K562 (cell line): ENCODE data around the gene SDCBP2. TPM values are rescaled to one million over a fixed set of nuclear protein-coding genes. Genes with fewer than 3 reads are reported as not detected.

Experiments used
- ATAC-seq: fragments of 200-7000 bp; cut with Tn5 transposase; 3 replicates; pipeline ENCODE4 v1.9.1; 2020; ENCODE audit warnings: moderate library complexity
- BruUV-seq: library from RNA; stranded (reverse); fragments of 400-500 nt; replicated peaks from 2 replicates; lab custom pipeline; 2021; lab: Mats Ljungman, UMichigan
- CTCF ChIA-PET: fragments of 300-600 bp; formaldehyde crosslinking; extraction: SDS; loops from one replicate; lab custom pipeline; 2021; ENCODE audit warnings: low intra/inter-chr PET ratio; lab: Yijun Ruan, JAX
- POLR2A ChIA-PET: fragments of 300-600, 350-650 bp; sonication (Branson Sonifier 250); formaldehyde crosslinking; extraction: SDS; loops from one replicate; lab custom pipeline; 2021; ENCODE audit warnings: antibody characterized with exemption, inconsistent platforms; lab: Yijun Ruan, JAX
- DNase-seq, 4 experiments: peaks; one replicate each; pipeline versions ENCODE4 v3.0.0 to v3.0.0-alpha.2; 2011 to 2018; ENCODE audit warnings: low spot score in 3 of 4, mixed read lengths in 3 of 4; ENCODE audit errors: extremely low read depth in 1 of 4
- FAIRE-seq: peaks from 2 replicates; lab custom pipeline; 2011; peaks lifted over from hg19 to GRCh38; lab: Jason Lieb, UNC
- H2AFZ ChIP-seq: 2 replicates; pipeline ENCODE4 v1.6.0; 2011; ENCODE audit warnings: low read depth, low read length, control low read depth, inconsistent platforms
- H3K27ac ChIP-seq: fragments of 200-600 bp; 3 replicates; pipeline ENCODE4 v1.8.0; 2011; ENCODE audit warnings: low read depth, mild to moderate bottlenecking, control low read depth, inconsistent platforms, low read length, moderate library complexity, mixed read lengths; ENCODE audit errors: extremely low read depth
- H3K27me3 ChIP-seq, 2 experiments: fragments of 300-600 bp in 1 of 2; 2 replicates in 1 of 2; 3 replicates in 1 of 2; pipeline versions ENCODE4 v1.6.0 to v1.8.0; 2011; ENCODE audit warnings: inconsistent platforms in 2 of 2, low read length in 2 of 2, mild to moderate bottlenecking in 1 of 2, mixed read lengths in 1 of 2, moderate library complexity in 1 of 2; ENCODE audit not compliant: control insufficient read depth in 2 of 2, insufficient read depth in 2 of 2
- H3K36me3 ChIP-seq: fragments of 300-600 bp; 3 replicates; pipeline ENCODE4 v1.8.0; 2011; ENCODE audit warnings: mild to moderate bottlenecking, low read length, inconsistent platforms; ENCODE audit not compliant: control insufficient read depth, insufficient read depth
- H3K4me1 ChIP-seq, 2 experiments: fragments of 200-600 bp in 1 of 2; replicated peaks in 1 of 2; 2 replicates in 1 of 2; 3 replicates in 1 of 2; pipeline versions ENCODE4 v1.5.1 to v1.8.0; 2011; ENCODE audit warnings: inconsistent platforms in 2 of 2, low read length in 2 of 2, mild to moderate bottlenecking in 1 of 2, mixed read lengths in 1 of 2, moderate library complexity in 1 of 2; ENCODE audit not compliant: control insufficient read depth in 2 of 2, insufficient read depth in 2 of 2
- H3K4me2 ChIP-seq: 2 replicates; pipeline ENCODE4 v1.6.1; 2011; ENCODE audit warnings: low read length, control low read depth, inconsistent platforms, mixed read lengths; ENCODE audit not compliant: insufficient read depth
- H3K4me3 ChIP-seq: fragments of 200-600 bp; sonication (generic), shearing (Covaris generic); 2 replicates; pipeline ENCODE4 v1.5.1; 2016; ENCODE audit warnings: control low read depth, inconsistent platforms
- H3K79me2 ChIP-seq: fragments of 200-600 bp; 3 replicates; pipeline ENCODE4 v1.8.0; 2011; ENCODE audit warnings: low read length, inconsistent platforms; ENCODE audit not compliant: control insufficient read depth, insufficient read depth
- H3K9ac ChIP-seq, 2 experiments: 2 replicates each; pipeline versions ENCODE4 v1.6.0 to v1.6.1; 2011; ENCODE audit warnings: low read depth in 2 of 2, low read length in 2 of 2, control low read depth in 1 of 2, inconsistent platforms in 1 of 2, mild to moderate bottlenecking in 1 of 2, mixed read lengths in 1 of 2; ENCODE audit not compliant: insufficient read depth in 1 of 2
- H3K9me1 ChIP-seq: one replicate; pipeline ENCODE4 v1.6.0; 2011; ENCODE audit warnings: inconsistent platforms, mild to moderate bottlenecking, low read length, moderate library complexity; ENCODE audit not compliant: control insufficient read depth, insufficient read depth
- H3K9me3 ChIP-seq: replicated peaks from 2 replicates; pipeline ENCODE4 v1.5.1; 2011; ENCODE audit warnings: low read depth, low read length, inconsistent platforms; ENCODE audit not compliant: control insufficient read depth, insufficient read depth
- H4K20me1 ChIP-seq: replicated peaks from 2 replicates; pipeline ENCODE4 v1.6.1; 2011; ENCODE audit warnings: low read length, inconsistent platforms, mixed read lengths; ENCODE audit not compliant: control insufficient read depth, insufficient read depth
- CHCHD3 ChIP-seq: fragments of 250-450 bp; sonication (Bioruptor Pico); IDR thresholded peaks from 2 replicates; pipeline ENCODE4 v2.1.2; 2022; ENCODE audit warnings: mild to moderate bottlenecking
- ESRRB ChIP-seq: fragments of 250-450 bp; sonication (Bioruptor Pico); IDR thresholded peaks from 2 replicates; pipeline ENCODE4 v1.5.0; 2020; ENCODE audit warnings: mild to moderate bottlenecking, moderate library complexity, borderline replicate concordance
- GTF2B ChIP-seq: IDR thresholded peaks from 2 replicates; pipeline ENCODE4 v1.6.1; 2011; ENCODE audit not compliant: insufficient read length; ENCODE audit errors: extremely low read depth
- HNRNPUL1 ChIP-seq: fragments of 200-400 bp; formaldehyde crosslinking; IDR thresholded peaks from 2 replicates; pipeline ENCODE4 v1.6.1; 2017; ENCODE audit warnings: low read length
- ILF3 ChIP-seq: fragments of 450-650 bp; IDR thresholded peaks from 2 replicates; pipeline ENCODE4 v1.6.1; 2018; ENCODE audit warnings: antibody characterized with exemption, mild to moderate bottlenecking, moderate library complexity, borderline replicate concordance
- MEF2D ChIP-seq: conservative IDR thresholded peaks from 2 replicates; pipeline ENCODE4 v1.6.1; 2016; ENCODE audit warnings: low read depth, missing genetic modification characterization, missing compliant biosample characterization
- RBM25 ChIP-seq: fragments of 200-400 bp; formaldehyde crosslinking; IDR thresholded peaks from 2 replicates; pipeline ENCODE4 v1.6.1; 2018; ENCODE audit warnings: low read length, low read depth, moderate library complexity; ENCODE audit not compliant: severe bottlenecking
- TSHZ1 ChIP-seq: fragments of 250-450 bp; sonication (Bioruptor Pico); IDR thresholded peaks from 2 replicates; pipeline ENCODE4 v1.4.0; 2020; ENCODE audit warnings: mild to moderate bottlenecking, moderate library complexity
- ZNF561 ChIP-seq: fragments of 450-650 bp; formaldehyde crosslinking; conservative IDR thresholded peaks from 2 replicates; pipeline ENCODE4 v1.4.0; 2020; ENCODE audit warnings: mild to moderate bottlenecking, moderate library complexity
- ZNF696 ChIP-seq: fragments of 250-450 bp; sonication (Bioruptor Pico); conservative IDR thresholded peaks from 2 replicates; pipeline ENCODE4 v1.4.0; 2020; ENCODE audit warnings: mild to moderate bottlenecking, moderate library complexity
- ZNF79 ChIP-seq: fragments of 250-450 bp; sonication (Bioruptor Pico); IDR thresholded peaks from 2 replicates; pipeline ENCODE4 v1.4.0; 2020; ENCODE audit warnings: low read depth, mild to moderate bottlenecking, moderate library complexity
- WGBS: fragments of 100-300 bp; shearing (Covaris generic); methylation state at CpG from one replicate; pipeline ENCODE4 v1.1.6; 2016; ENCODE audit warnings: low coverage, mixed read lengths; ENCODE audit not compliant: insufficient coverage; ENCODE audit errors: missing lambda C conversion rate; 5-methylcytosine and 5-hydroxymethylcytosine counted together
- in situ Hi-C: fragments of 300-500 bp; cut with MboI; formaldehyde crosslinking; loops from 4 replicates; pipeline ENCODE4 v1.15.0; 2018; ENCODE audit warnings: inconsistent platforms, mixed read lengths
- intact Hi-C: fragments of 100-400 bp; cut with micrococcal nuclease; formaldehyde crosslinking; loops from 2 replicates; pipeline ENCODE4 v1.14.2; 2022
- polyA plus RNA-seq, 8 experiments: library from polyadenylated mRNA; depleted of rRNA in 4 of 8; stranded (reverse) in 5 of 8; unstranded in 3 of 8; fragments of >200 nt; fragmentation: Nextera tagmentation in 2 of 8; fragmentation: Illumina TruSeq in 1 of 8; extraction: Ambion mirVana in 2 of 8; extraction: Trizol in 1 of 8; gene quantifications; 2 replicates each; pipeline versions ENCODE4 v1.2.1 to v1.2.3, GENCODE V29; 2011 to 2014; ENCODE audit warnings: inconsistent platforms in 1 of 8, missing spikeins in 1 of 8
- total RNA-seq, 7 experiments: library from RNA; depleted of rRNA in 6 of 7; stranded (reverse); fragments of >200 nt in 6 of 7; fragmentation: Illumina TruSeq in 2 of 7; extraction: Trizol in 2 of 7; gene quantifications; 2 replicates each; pipeline versions ENCODE4 v1.2.1 to v1.2.3, GENCODE V29; 2011 to 2021; ENCODE audit warnings: low replicate concordance in 1 of 7

SDCBP2 gene
- total and polyA plus RNA-seq, 9 of the 15 experiments (the other 6 are each of a cell fraction or from before 2014, with no cell fraction given) = 0.06 to 1.2 (median 0.80) TPM

GRCh38 chr20:1295276-1295930 lies 33.5 kb downstream of the SDCBP2 start:
- no peak for TF ChIP-seq MEF2D (tag)
- no peak for TF ChIP-seq ZNF561 (CRISPR knock-in tag)
- TF ChIP-seq TSHZ1 (CRISPR knock-in tag) = no peak
- no peak for TF ChIP-seq ZNF79 (CRISPR knock-in tag)
- no peak for TF ChIP-seq HNRNPUL1
- no peak for TF ChIP-seq RBM25
- no peak for TF ChIP-seq ESRRB (CRISPR knock-in tag)
- no peak for TF ChIP-seq ILF3
- no peak for TF ChIP-seq GTF2B
- TF ChIP-seq CHCHD3 (CRISPR knock-in tag) = no peak
- TF ChIP-seq ZNF696 (CRISPR knock-in tag) = no peak
- TF ChIP-seq, all 486 proteins: peak for 0

More at GRCh38 chr20:1295276-1295930, 33.5 kb downstream of the SDCBP2 start:
- H3K4me2 ChIP-seq = no peak overlapping the region
- no peak overlapping the region for H3K9ac ChIP-seq
- H3K27me3 ChIP-seq = no peaks in the 10 kb centered on the region
- H3K4me3 ChIP-seq = no peak overlapping the region
- H3K9me1 ChIP-seq = no peaks in the 10 kb centered on the region
- in situ Hi-C loops (no loop called here), intact Hi-C loops (no loop called here)
- no TSS peak for BruUV-seq
- FAIRE-seq (no peak), ATAC-seq (no peak), DNase-seq (no peak)
- H2AFZ ChIP-seq = no peak overlapping the region
- no peaks in the 10 kb centered on the region; the same call in 2 of the 3 replicates for H3K36me3 ChIP-seq
- H3K4me1 ChIP-seq = peaks cover 0 to 8% of the 10 kb centered on the region in 2 experiments; a peak in 3 of 5 replicates
- H3K79me2 ChIP-seq = no peaks in the 10 kb centered on the region
- 70% methylated on average over 11 of the region's 20 CpGs for WGBS
- ChIA-PET POLR2A (no interaction called here), CTCF (no interaction called here)
- no peaks in the 10 kb centered on the region for H3K9me3 ChIP-seq
- H3K27ac ChIP-seq = no peak overlapping the region
- peaks cover 3% of the 10 kb centered on the region; the same call in 1 of the 2 replicates for H4K20me1 ChIP-seq
